WI38 (cell line): ENCODE data around the gene PRKACA.

Experiments used
- H3K4me3 ChIP-seq: 2 replicates; pipeline ENCODE4 v1.5.1; 2011; ENCODE audit warnings: low read depth, mild to moderate bottlenecking, control low read depth, low read length
- CTCF ChIP-seq: IDR thresholded peaks from 2 replicates; pipeline ENCODE4 v1.5.1; 2012; ENCODE audit warnings: low read depth, mild to moderate bottlenecking, control low read depth, low read length

The PRKACA gene

GRCh38 chr19:14101003-14101545 lies 16.5 kb downstream of the PRKACA start:
- H3K4me3 ChIP-seq = no peak overlapping the region
- no peak for TF ChIP-seq CTCF

GRCh38 chr19:14097532-14098151 lies 19.9 kb downstream of the PRKACA start:
- no peak overlapping the region for H3K4me3 ChIP-seq
- no peak for TF ChIP-seq CTCF

- no peak overlapping the region for H3K4me3 ChIP-seq
- no peak for TF ChIP-seq CTCF
Observed at GRCh38 chr19:14096272-14096992, 21.1 kb downstream of the PRKACA start.

- no peak overlapping the region for H3K4me3 ChIP-seq
- no peak for TF ChIP-seq CTCF
Observed at GRCh38 chr19:14094854-14095253, 22.7 kb downstream of the PRKACA start.

GRCh38 chr19:14093117-14093823 lies 24.3 kb downstream of the PRKACA start:
- H3K4me3 ChIP-seq = no peak overlapping the region
- TF ChIP-seq CTCF = no peak

DNA sequence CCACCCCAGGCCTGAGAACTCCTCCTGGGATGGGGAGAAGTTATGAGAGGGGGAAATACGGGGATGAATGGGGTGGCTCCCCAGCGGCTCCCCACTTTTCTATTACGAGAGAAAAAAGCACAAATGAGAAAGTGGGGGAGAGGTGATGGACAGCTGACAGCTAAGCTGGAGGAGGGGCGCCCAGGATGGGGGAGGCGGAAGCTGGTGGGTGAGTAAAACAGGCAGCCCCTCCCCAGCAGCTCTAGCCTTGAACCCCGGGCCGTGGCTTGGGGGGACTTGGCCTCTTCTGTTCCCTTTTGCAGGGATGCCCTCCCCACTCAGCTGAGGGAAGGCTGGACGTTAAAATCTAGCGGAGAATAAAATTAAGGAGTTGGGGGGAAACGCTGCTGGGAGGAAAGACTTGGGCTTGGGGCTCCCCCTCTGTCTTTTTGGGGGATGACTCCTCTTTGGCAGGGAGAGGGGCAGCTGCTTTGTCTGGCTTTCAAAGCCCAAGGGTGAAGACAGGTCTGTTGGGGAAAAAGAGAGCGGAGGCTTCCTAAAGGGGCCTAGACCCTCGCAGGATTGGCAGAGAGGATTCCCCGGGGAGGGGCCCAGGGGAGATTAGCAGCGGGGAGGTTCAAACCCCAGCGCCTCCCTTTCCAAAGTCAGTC lies 25.6 kb downstream of the PRKACA start:
- peak overlapping the region; percentile 60 for H3K4me3 ChIP-seq

More for the DNA sequence above, 25.6 kb downstream of the PRKACA start:
- no peak for TF ChIP-seq CTCF
